ENCODE measurements around the gene YOD1. TPM values are rescaled to one million over a fixed set of nuclear protein-coding genes. Genes with fewer than 3 reads are reported as not detected.

YOD1 gene
- polyA plus RNA-seq, 1 donor (not counting 4 experiments of a cell fraction or from before 2014, with no cell fraction given) = 5.2 TPM

GRCh38 chr1:207048041-207048440, 3.0 kb downstream of the YOD1 start:
- Histone ChIP-seq H3K9me1 (ENCODE audit: control insufficient read depth, extremely low read depth, insufficient read depth, low read length) (no peaks in the 10 kb centered on the region), H3K79me2 (ENCODE audit: control insufficient read depth, insufficient read depth, low read length) (peaks cover 62% of the 10 kb centered on the region), H3K27ac (ENCODE audit: control insufficient read depth, insufficient read depth, low read length) (no peak overlapping the region), H3K9ac (ENCODE audit: control insufficient read depth, extremely low read depth, insufficient read depth, low read length) (peak overlapping the region; percentile 1), H3K4me3 (ENCODE audit: control insufficient read depth in 2 of 3, extremely low read depth in 1 of 3, insufficient read depth in 2 of 3, low read depth in 1 of 3, low read length in 3 of 3) (no peak overlapping the region), H3K4me2 (ENCODE audit: control insufficient read depth, extremely low read depth, insufficient read depth, low read depth, low read length) (peak overlapping the region; percentile 36), H3K4me1 (ENCODE audit: control insufficient read depth, extremely low read depth, insufficient read depth, low read length) (peaks cover 48% of the 10 kb centered on the region), H3K36me3 (ENCODE audit: control insufficient read depth in 2 of 2, extremely low read depth in 1 of 2, insufficient read depth in 2 of 2, low read length in 2 of 2) (peaks cover 5 to 26% of the 10 kb centered on the region in 2 experiments), H3K27me3 (ENCODE audit: control insufficient read depth, extremely low read depth, insufficient read depth, low read length) (no peaks in the 10 kb centered on the region), H3K9me3 (ENCODE audit: control insufficient read depth, low read depth, low read length) (no peaks in the 10 kb centered on the region), H2AFZ (ENCODE audit: control insufficient read depth, low read length) (no peak overlapping the region), H4K20me1 (ENCODE audit: control insufficient read depth, extremely low read depth, insufficient read depth, low read length) (no peaks in the 10 kb centered on the region)
- TF ChIP-seq CTCF (optimal IDR thresholded peaks at IDR 0.05 in 1 of 3, IDR thresholded peaks at IDR 0.05 in 1 of 3, conservative IDR thresholded peaks at IDR 0.05 in 1 of 3; ENCODE audit: extremely low read depth in 1 of 3, insufficient read depth in 2 of 3, low read length in 3 of 3) (no peak), EZH2 (IDR thresholded peaks at IDR 0.05; ENCODE audit: low read length) (no peak)
- dilution Hi-C loops (cut with MboI; ENCODE audit: extremely low pct_ligation_motif_present, low sequenced_read_pairs) = no loop called here
- no peak for DNase-seq (ENCODE audit: low read depth, low spot score)
- FAIRE-seq = no peak

- dilution Hi-C loops (cut with MboI; ENCODE audit: extremely low pct_ligation_motif_present, low sequenced_read_pairs) = no loop called here
- Histone ChIP-seq H3K9ac (ENCODE audit: control insufficient read depth, extremely low read depth, insufficient read depth, low read length) (peak overlapping the region; percentile 1), H3K9me1 (ENCODE audit: control insufficient read depth, extremely low read depth, insufficient read depth, low read length) (no peaks in the 10 kb centered on the region), H2AFZ (ENCODE audit: control insufficient read depth, low read length) (no peak overlapping the region), H3K4me3 (ENCODE audit: control insufficient read depth in 2 of 3, extremely low read depth in 1 of 3, insufficient read depth in 2 of 3, low read depth in 1 of 3, low read length in 3 of 3) (no peak overlapping the region), H3K27me3 (ENCODE audit: control insufficient read depth, extremely low read depth, insufficient read depth, low read length) (no peaks in the 10 kb centered on the region), H3K27ac (ENCODE audit: control insufficient read depth, insufficient read depth, low read length) (no peak overlapping the region), H3K4me2 (ENCODE audit: control insufficient read depth, extremely low read depth, insufficient read depth, low read depth, low read length) (peak overlapping the region; percentile 36), H3K9me3 (ENCODE audit: control insufficient read depth, low read depth, low read length) (no peaks in the 10 kb centered on the region), H3K79me2 (ENCODE audit: control insufficient read depth, insufficient read depth, low read length) (peaks cover 62% of the 10 kb centered on the region), H3K4me1 (ENCODE audit: control insufficient read depth, extremely low read depth, insufficient read depth, low read length) (peaks cover 47% of the 10 kb centered on the region), H3K36me3 (ENCODE audit: control insufficient read depth in 2 of 2, extremely low read depth in 1 of 2, insufficient read depth in 2 of 2, low read length in 2 of 2) (peaks cover 5 to 26% of the 10 kb centered on the region in 2 experiments), H4K20me1 (ENCODE audit: control insufficient read depth, extremely low read depth, insufficient read depth, low read length) (no peaks in the 10 kb centered on the region)
- no peak for DNase-seq (ENCODE audit: low read depth, low spot score)
- TF ChIP-seq CTCF (optimal IDR thresholded peaks at IDR 0.05 in 1 of 3, IDR thresholded peaks at IDR 0.05 in 1 of 3, conservative IDR thresholded peaks at IDR 0.05 in 1 of 3; ENCODE audit: extremely low read depth in 1 of 3, insufficient read depth in 2 of 3, low read length in 3 of 3) (no peak), EZH2 (IDR thresholded peaks at IDR 0.05; ENCODE audit: low read length) (no peak)
- FAIRE-seq = no peak
Observed at GRCh38 chr1:207047505-207047904, 3.5 kb downstream of the YOD1 start.

Measured in keratinocyte (primary cell).